Measurements from ENCODE around the gene GHR.

The GHR gene

GRCh38 chr5:42462083-42462482 lies 38.8 kb downstream of the GHR start:
- no peak for DNase-seq

GRCh38 chr5:42467572-42467971 lies 44.3 kb downstream of the GHR start:
- no peak for DNase-seq

GRCh38 chr5:42467981-42468524 lies 44.8 kb downstream of the GHR start:
- no peak for DNase-seq

GRCh38 chr5:42483472-42484154 lies 60.4 kb downstream of the GHR start:
- no peak for DNase-seq

- DNase-seq: no peak
These were observed 63.8 kb downstream of the GHR start for GRCh38 chr5:42487077-42487476.

GRCh38 chr5:42487821-42488220 lies 64.6 kb downstream of the GHR start:
- no peak for DNase-seq

- no peak for DNase-seq
These were observed 67.6 kb downstream of the GHR start for GRCh38 chr5:42490831-42491230.

GRCh38 chr5:42491699-42492098 lies 68.5 kb downstream of the GHR start:
- peak; percentile 58 for DNase-seq

- DNase-seq: no peak
These were observed 69.7 kb downstream of the GHR start for GRCh38 chr5:42492974-42493373.

- DNase-seq: peak; percentile 21
These were observed 71.2 kb downstream of the GHR start for GRCh38 chr5:42494414-42494813.

GRCh38 chr5:42495914-42496313 lies 72.7 kb downstream of the GHR start:
- DNase-seq: peak; percentile 40

GRCh38 chr5:42496397-42497156 lies 73.3 kb downstream of the GHR start:
- DNase-seq: no peak

- no peak for DNase-seq
These were observed 74.8 kb downstream of the GHR start for GRCh38 chr5:42498000-42498399.

- DNase-seq: no peak
These were observed 75.8 kb downstream of the GHR start for GRCh38 chr5:42499016-42499415.

- DNase-seq: no peak
These were observed 76.9 kb downstream of the GHR start for GRCh38 chr5:42500003-42500599.

- no peak for DNase-seq
These were observed 79.6 kb downstream of the GHR start for GRCh38 chr5:42502613-42503470.

GRCh38 chr5:42506662-42507061 lies 83.4 kb downstream of the GHR start:
- DNase-seq: no peak

- no peak for DNase-seq
These were observed 84.3 kb downstream of the GHR start for GRCh38 chr5:42507451-42508097.

- no peak for DNase-seq
These were observed 90.0 kb downstream of the GHR start for GRCh38 chr5:42513246-42513645.

GRCh38 chr5:42514754-42515153 lies 91.5 kb downstream of the GHR start:
- DNase-seq: no peak

GRCh38 chr5:42515504-42515903 lies 92.3 kb downstream of the GHR start:
- DNase-seq: no peak

All from fibroblast of skin of abdomen (primary cell).